ENCODE data around the gene TMBIM4.

GRCh38 chr12:66131067-66131688 lies 38.6 kb downstream of the TMBIM4 start:
- TF ChIP-seq CTCF (conservative IDR thresholded peaks at IDR 0.05; ENCODE audit: low read depth, low read length) (no peak), POLR2A (IDR thresholded peaks at IDR 0.05; ENCODE audit: low read depth, low read length) (no peak), RAD21 (IDR thresholded peaks at IDR 0.05; ENCODE audit: low read length) (no peak), RCOR1 (IDR thresholded peaks at IDR 0.05; ENCODE audit: insufficient replicate concordance, low read length) (no peak), CHD1 (IDR thresholded peaks at IDR 0.05; ENCODE audit: low read depth, low read length) (no peak), MAZ (IDR thresholded peaks at IDR 0.05; ENCODE audit: borderline replicate concordance, low read depth, low read length) (no peak), CEBPB (IDR thresholded peaks at IDR 0.05; ENCODE audit: low read depth, low read length) (no peak), ELK1 (IDR thresholded peaks at IDR 0.05; ENCODE audit: borderline replicate concordance, low read depth, low read length) (no peak), MAFK (IDR thresholded peaks at IDR 0.05; ENCODE audit: low read depth, low read length) (no peak), FOS (IDR thresholded peaks at IDR 0.05; ENCODE audit: low read depth, low read length) (no peak), BHLHE40 (IDR thresholded peaks at IDR 0.05; ENCODE audit: low read depth, low read length) (no peak), RFX5 (IDR thresholded peaks at IDR 0.05; ENCODE audit: low read depth, low read length) (no peak), SMC3 (IDR thresholded peaks at IDR 0.05; ENCODE audit: low read depth, low read length) (no peak)
- TF ChIP-seq, protein P1, sequence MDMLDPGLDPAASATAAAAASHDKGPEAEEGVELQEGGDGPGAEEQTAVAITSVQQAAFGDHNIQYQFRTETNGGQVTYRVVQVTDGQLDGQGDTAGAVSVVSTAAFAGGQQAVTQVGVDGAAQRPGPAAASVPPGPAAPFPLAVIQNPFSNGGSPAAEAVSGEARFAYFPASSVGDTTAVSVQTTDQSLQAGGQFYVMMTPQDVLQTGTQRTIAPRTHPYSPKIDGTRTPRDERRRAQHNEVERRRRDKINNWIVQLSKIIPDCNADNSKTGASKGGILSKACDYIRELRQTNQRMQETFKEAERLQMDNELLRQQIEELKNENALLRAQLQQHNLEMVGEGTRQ (IDR thresholded peaks at IDR 0.05; ENCODE audit: low read depth, low read length), result no peak

Measured in IMR-90 (cell line).